A549 treated with Hydrocortisone at 1 μM for 4 hours (cell line): Measurements from ENCODE around the gene STAM2. TPM values are rescaled to one million over a fixed set of nuclear protein-coding genes. Genes with fewer than 3 reads are reported as not detected.

Source experiments
- total RNA-seq: library from RNA; stranded (reverse); fragments of 200-300 nt; extraction: Qiagen RNA extraction; gene quantifications from 5 replicates; pipeline ENCODE4 v1.2.3, GENCODE V29; 2022

STAM2 gene
- total RNA-seq, result 6.6 to 11.8 TPM (median 9.7 TPM) in 5 replicates

DNA sequence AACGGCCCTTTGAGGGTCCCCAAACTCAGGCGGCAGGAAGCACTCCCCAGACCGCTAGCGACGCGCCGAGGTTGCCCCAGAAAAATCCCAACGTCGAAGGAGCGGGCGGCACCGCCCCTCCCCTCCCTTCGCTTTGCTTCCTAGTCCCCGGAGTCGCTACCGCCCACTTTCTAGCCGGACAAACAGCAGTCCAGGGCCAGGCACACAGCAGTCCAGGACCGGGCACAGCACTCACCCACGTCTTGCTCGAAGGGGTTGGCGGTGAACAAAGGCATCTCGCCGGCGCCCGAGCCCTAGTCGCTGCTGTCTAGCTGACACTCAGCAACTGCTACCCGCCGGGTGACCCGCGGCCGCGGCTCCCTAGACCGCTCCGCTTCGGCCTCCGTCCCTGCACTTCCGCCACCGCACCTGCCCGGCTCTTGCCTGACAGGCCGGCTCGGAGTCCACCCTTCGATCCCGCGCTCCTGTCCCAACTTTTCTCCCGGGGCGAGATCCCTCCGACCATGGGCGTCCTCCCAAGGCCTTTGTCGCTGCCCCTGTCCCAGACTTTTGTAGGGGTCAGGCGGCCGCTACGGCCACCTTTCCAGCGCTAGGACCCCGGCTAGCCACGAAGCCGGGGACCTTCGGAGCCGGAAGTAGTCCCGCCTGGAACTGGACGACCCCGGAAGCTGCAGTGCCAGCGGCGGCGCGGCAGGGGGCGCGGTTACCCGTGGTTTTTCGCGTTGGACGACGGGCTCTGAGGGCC lies at the start of gene STAM2:
Gene STAM2, minus strand, starts transcription at position 396 of the 745 bp plus-strand sequence. Its CDS starts 121 bp downstream, at position 275.

GRCh38 chr2:152098496-152099366 lies 76.8 kb downstream of the STAM2 start, which contains the start of gene CACNB4:
Gene CACNB4, minus strand, starts transcription at chr2:152099044.

Other genes starting within 250 kb of the STAM2 start
- gene CACNB4, start 76.7 kb downstream of the STAM2 start, total RNA-seq, result 0.09 to 0.26 TPM (median 0.15 TPM) in 5 replicates
- gene FMNL2, start 159.4 kb upstream of the STAM2 start, total RNA-seq, result 26.6 to 38.2 TPM (median 32.5 TPM) in 5 replicates